ENCODE measurements around the gene ATXN7L1.

The ATXN7L1 gene

GRCh38 chr7:105651798-105652197 lies 224.6 kb downstream of the ATXN7L1 start:
- Histone ChIP-seq H3K27ac (ENCODE audit: low read depth, low read length) (no peak overlapping the region), H3K4me3 (ENCODE audit: low read depth in 1 of 2, low read length in 2 of 2) (no peak overlapping the region), H3K9me3 (ENCODE audit: control insufficient read depth in 1 of 2, low read length in 2 of 2) (no peaks in the 10 kb centered on the region), H3K9ac (ENCODE audit: low read depth in 1 of 2, low read length in 2 of 2) (no peak overlapping the region), H3K4me1 (ENCODE audit: control insufficient read depth in 1 of 2, insufficient read depth in 2 of 2, low read length in 2 of 2) (peaks cover 5 to 14% of the 10 kb centered on the region in 2 donors), H3K36me3 (ENCODE audit: control insufficient read depth in 1 of 2, insufficient read depth in 2 of 2, low read length in 2 of 2) (peaks cover 3 to 14% of the 10 kb centered on the region in 2 donors), H3K27me3 (ENCODE audit: control insufficient read depth in 1 of 2, insufficient read depth in 2 of 2, low read length in 2 of 2) (no peaks in the 10 kb centered on the region)

GRCh38 chr7:105650382-105650970 lies 225.9 kb downstream of the ATXN7L1 start:
- no peak overlapping the region for H3K9ac ChIP-seq (ENCODE audit: low read depth in 1 of 2, low read length in 2 of 2)
- no peak overlapping the region for H3K27ac ChIP-seq (ENCODE audit: low read depth, low read length)
- peaks cover 5 to 10% of the 10 kb centered on the region in 2 donors for H3K4me1 ChIP-seq (ENCODE audit: control insufficient read depth in 1 of 2, insufficient read depth in 2 of 2, low read length in 2 of 2)
- H3K9me3 ChIP-seq (ENCODE audit: control insufficient read depth in 1 of 2, low read length in 2 of 2) = no peaks in the 10 kb centered on the region
- no peak overlapping the region for H3K4me3 ChIP-seq (ENCODE audit: low read depth in 1 of 2, low read length in 2 of 2)
- H3K36me3 ChIP-seq (ENCODE audit: control insufficient read depth in 1 of 2, insufficient read depth in 2 of 2, low read length in 2 of 2) = peaks cover 3 to 14% of the 10 kb centered on the region in 2 donors
- H3K27me3 ChIP-seq (ENCODE audit: control insufficient read depth in 1 of 2, insufficient read depth in 2 of 2, low read length in 2 of 2) = no peaks in the 10 kb centered on the region

- no peak overlapping the region for H3K4me3 ChIP-seq (ENCODE audit: low read depth in 1 of 2, low read length in 2 of 2)
- peaks cover 5 to 10% of the 10 kb centered on the region in 2 donors for H3K4me1 ChIP-seq (ENCODE audit: control insufficient read depth in 1 of 2, insufficient read depth in 2 of 2, low read length in 2 of 2)
- no peaks in the 10 kb centered on the region for H3K9me3 ChIP-seq (ENCODE audit: control insufficient read depth in 1 of 2, low read length in 2 of 2)
- no peak overlapping the region for H3K9ac ChIP-seq (ENCODE audit: low read depth in 1 of 2, low read length in 2 of 2)
- H3K36me3 ChIP-seq (ENCODE audit: control insufficient read depth in 1 of 2, insufficient read depth in 2 of 2, low read length in 2 of 2) = peaks cover 3 to 14% of the 10 kb centered on the region in 2 donors
- H3K27me3 ChIP-seq (ENCODE audit: control insufficient read depth in 1 of 2, insufficient read depth in 2 of 2, low read length in 2 of 2) = no peaks in the 10 kb centered on the region
- H3K27ac ChIP-seq (ENCODE audit: low read depth, low read length) = no peak overlapping the region
Measured at GRCh38 chr7:105649727-105650381, 226.5 kb downstream of the ATXN7L1 start.

- no peak overlapping the region for H3K9ac ChIP-seq (ENCODE audit: low read depth in 1 of 2, low read length in 2 of 2)
- no peaks in the 10 kb centered on the region for H3K27me3 ChIP-seq (ENCODE audit: control insufficient read depth in 1 of 2, insufficient read depth in 2 of 2, low read length in 2 of 2)
Measured at GRCh38 chr7:105648561-105649401, 227.6 kb downstream of the ATXN7L1 start.

GRCh38 chr7:105647591-105647990 lies 228.8 kb downstream of the ATXN7L1 start:
- Histone ChIP-seq H3K9me3 (ENCODE audit: control insufficient read depth in 1 of 2, low read length in 2 of 2) (no peaks in the 10 kb centered on the region), H3K4me1 (ENCODE audit: control insufficient read depth in 1 of 2, insufficient read depth in 2 of 2, low read length in 2 of 2) (peaks cover 5 to 10% of the 10 kb centered on the region in 2 donors), H3K4me3 (ENCODE audit: low read depth in 1 of 2, low read length in 2 of 2) (no peak overlapping the region), H3K27me3 (ENCODE audit: control insufficient read depth in 1 of 2, insufficient read depth in 2 of 2, low read length in 2 of 2) (no peaks in the 10 kb centered on the region), H3K36me3 (ENCODE audit: control insufficient read depth in 1 of 2, insufficient read depth in 2 of 2, low read length in 2 of 2) (peaks cover 3 to 13% of the 10 kb centered on the region in 2 donors), H3K9ac (ENCODE audit: low read depth in 1 of 2, low read length in 2 of 2) (no peak overlapping the region), H3K27ac (ENCODE audit: low read depth, low read length) (no peak overlapping the region)

More at GRCh38 chr7:105648561-105649401, 227.6 kb downstream of the ATXN7L1 start:
- H3K36me3 ChIP-seq (ENCODE audit: control insufficient read depth in 1 of 2, insufficient read depth in 2 of 2, low read length in 2 of 2) = peaks cover 3 to 8% of the 10 kb centered on the region in 2 donors
- no peaks in the 10 kb centered on the region for H3K9me3 ChIP-seq (ENCODE audit: control insufficient read depth in 1 of 2, low read length in 2 of 2)
- H3K4me1 ChIP-seq (ENCODE audit: control insufficient read depth in 1 of 2, insufficient read depth in 2 of 2, low read length in 2 of 2) = peaks cover 5 to 10% of the 10 kb centered on the region in 2 donors
- H3K27ac ChIP-seq (ENCODE audit: low read depth, low read length) = no peak overlapping the region
- H3K4me3 ChIP-seq (ENCODE audit: low read depth in 1 of 2, low read length in 2 of 2) = no peak overlapping the region

GRCh38 chr7:105644937-105645336 lies 231.5 kb downstream of the ATXN7L1 start:
- no peak overlapping the region for H3K27ac ChIP-seq (ENCODE audit: low read depth, low read length)
- peaks cover 0 to 19% of the 10 kb centered on the region in 2 donors for H3K36me3 ChIP-seq (ENCODE audit: control insufficient read depth in 1 of 2, insufficient read depth in 2 of 2, low read length in 2 of 2)
- no peak overlapping the region for H3K9ac ChIP-seq (ENCODE audit: low read depth in 1 of 2, low read length in 2 of 2)
- no peaks in the 10 kb centered on the region for H3K9me3 ChIP-seq (ENCODE audit: control insufficient read depth in 1 of 2, low read length in 2 of 2)
- H3K27me3 ChIP-seq (ENCODE audit: control insufficient read depth in 1 of 2, insufficient read depth in 2 of 2, low read length in 2 of 2) = no peaks in the 10 kb centered on the region
- H3K4me1 ChIP-seq (ENCODE audit: control insufficient read depth in 1 of 2, insufficient read depth in 2 of 2, low read length in 2 of 2) = peaks cover 5 to 10% of the 10 kb centered on the region in 2 donors
- no peak overlapping the region for H3K4me3 ChIP-seq (ENCODE audit: low read depth in 1 of 2, low read length in 2 of 2)

- Histone ChIP-seq H3K27me3 (ENCODE audit: control insufficient read depth in 1 of 2, insufficient read depth in 2 of 2, low read length in 2 of 2) (no peaks in the 10 kb centered on the region), H3K4me3 (ENCODE audit: low read depth in 1 of 2, low read length in 2 of 2) (no peak overlapping the region), H3K36me3 (ENCODE audit: control insufficient read depth in 1 of 2, insufficient read depth in 2 of 2, low read length in 2 of 2) (peaks cover 0 to 23% of the 10 kb centered on the region in 2 donors), H3K9me3 (ENCODE audit: control insufficient read depth in 1 of 2, low read length in 2 of 2) (no peaks in the 10 kb centered on the region), H3K9ac (ENCODE audit: low read depth in 1 of 2, low read length in 2 of 2) (no peak overlapping the region), H3K27ac (ENCODE audit: low read depth, low read length) (no peak overlapping the region), H3K4me1 (ENCODE audit: control insufficient read depth in 1 of 2, insufficient read depth in 2 of 2, low read length in 2 of 2) (peaks cover 1 to 5% of the 10 kb centered on the region in 2 donors)
Measured at GRCh38 chr7:105643851-105644250, 232.5 kb downstream of the ATXN7L1 start.

GRCh38 chr7:105643384-105643783 lies 233.0 kb downstream of the ATXN7L1 start:
- Histone ChIP-seq H3K36me3 (ENCODE audit: control insufficient read depth in 1 of 2, insufficient read depth in 2 of 2, low read length in 2 of 2) (peaks cover 4 to 27% of the 10 kb centered on the region in 2 donors), H3K27ac (ENCODE audit: low read depth, low read length) (no peak overlapping the region), H3K9me3 (ENCODE audit: control insufficient read depth in 1 of 2, low read length in 2 of 2) (no peaks in the 10 kb centered on the region), H3K4me3 (ENCODE audit: low read depth in 1 of 2, low read length in 2 of 2) (no peak overlapping the region), H3K27me3 (ENCODE audit: control insufficient read depth in 1 of 2, insufficient read depth in 2 of 2, low read length in 2 of 2) (no peaks in the 10 kb centered on the region), H3K4me1 (ENCODE audit: control insufficient read depth in 1 of 2, insufficient read depth in 2 of 2, low read length in 2 of 2) (peaks cover 0 to under 1% of the 10 kb centered on the region in 2 donors), H3K9ac (ENCODE audit: low read depth in 1 of 2, low read length in 2 of 2) (no peak overlapping the region)

- no peaks in the 10 kb centered on the region for H3K4me1 ChIP-seq (ENCODE audit: control insufficient read depth in 1 of 2, insufficient read depth in 2 of 2, low read length in 2 of 2)
- H3K27ac ChIP-seq (ENCODE audit: low read depth, low read length) = no peak overlapping the region
- no peaks in the 10 kb centered on the region for H3K9me3 ChIP-seq (ENCODE audit: control insufficient read depth in 1 of 2, low read length in 2 of 2)
- H3K27me3 ChIP-seq (ENCODE audit: control insufficient read depth in 1 of 2, insufficient read depth in 2 of 2, low read length in 2 of 2) = no peaks in the 10 kb centered on the region
- H3K4me3 ChIP-seq (ENCODE audit: low read depth in 1 of 2, low read length in 2 of 2) = no peak overlapping the region
- peaks cover 5 to 35% of the 10 kb centered on the region in 2 donors for H3K36me3 ChIP-seq (ENCODE audit: control insufficient read depth in 1 of 2, insufficient read depth in 2 of 2, low read length in 2 of 2)
- H3K9ac ChIP-seq (ENCODE audit: low read depth in 1 of 2, low read length in 2 of 2) = no peak overlapping the region
Measured at GRCh38 chr7:105642264-105642663, 234.1 kb downstream of the ATXN7L1 start.

Data from duodenal mucosa (tissue), 2 donors.